DOHH2 (cell line): ENCODE measurements around the gene FSCN2.

Experiments used
- EZH2phosphoT487 ChIP-seq: fragments of 200-600 bp; sonication (generic); IDR thresholded peaks from 2 replicates; pipeline ENCODE4 v1.6.1; 2017; ENCODE audit warnings: borderline replicate concordance, mild to moderate bottlenecking, antibody characterized with exemption, low read length, moderate library complexity, mixed read lengths
- TF ChIP-seq, protein P1 (sequence below): fragments of 200-600 bp; sonication (generic); IDR thresholded peaks from one replicate; pipeline ENCODE4 v1.5.1; 2014; ENCODE audit warnings: antibody characterized with exemption, mild to moderate bottlenecking, low read depth, low read length; ENCODE audit not compliant: poor library complexity, severe bottlenecking

DNA sequence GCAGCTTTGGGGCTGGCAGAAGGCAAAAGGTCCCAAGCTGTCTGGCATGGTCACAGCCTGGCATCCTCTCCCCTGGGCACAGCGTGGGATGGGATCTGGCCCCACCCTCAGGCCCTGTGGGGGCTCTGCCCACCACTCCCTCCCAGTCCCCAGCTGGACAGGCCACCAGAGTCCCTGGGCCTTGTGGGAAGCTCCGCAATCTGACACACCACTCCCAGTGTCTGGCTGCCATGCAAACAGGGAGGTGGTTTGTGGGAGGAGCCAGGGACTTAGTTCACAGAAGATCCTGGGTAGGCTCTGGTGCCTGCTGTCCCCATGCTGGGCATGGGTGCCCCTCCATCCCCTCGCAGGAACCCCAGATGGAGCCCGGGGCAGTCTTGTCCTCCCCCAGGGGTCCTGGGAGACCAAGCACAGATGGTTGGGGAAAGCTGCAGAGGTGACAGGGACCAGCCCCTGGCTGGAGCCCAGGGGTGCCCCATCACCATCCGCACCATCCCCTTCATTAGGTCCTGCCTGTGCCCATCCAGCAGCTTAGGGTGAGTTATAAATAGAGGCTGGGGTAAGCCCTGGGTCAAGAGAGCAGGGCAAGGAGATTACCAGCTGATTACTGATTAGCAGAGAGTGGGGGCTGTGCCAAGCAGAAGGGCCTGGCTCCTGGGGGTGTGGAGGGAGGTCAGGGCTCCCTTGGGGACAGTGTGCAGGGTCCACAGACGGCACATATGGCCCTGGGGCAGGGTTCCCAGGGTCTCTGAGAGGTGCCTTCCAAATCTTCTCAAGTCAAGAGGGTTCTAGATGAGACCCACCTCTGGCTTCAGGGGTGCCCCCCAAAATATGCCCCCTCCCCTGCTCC is 6.2 kb downstream of the FSCN2 start:
- TF ChIP-seq, protein P1, sequence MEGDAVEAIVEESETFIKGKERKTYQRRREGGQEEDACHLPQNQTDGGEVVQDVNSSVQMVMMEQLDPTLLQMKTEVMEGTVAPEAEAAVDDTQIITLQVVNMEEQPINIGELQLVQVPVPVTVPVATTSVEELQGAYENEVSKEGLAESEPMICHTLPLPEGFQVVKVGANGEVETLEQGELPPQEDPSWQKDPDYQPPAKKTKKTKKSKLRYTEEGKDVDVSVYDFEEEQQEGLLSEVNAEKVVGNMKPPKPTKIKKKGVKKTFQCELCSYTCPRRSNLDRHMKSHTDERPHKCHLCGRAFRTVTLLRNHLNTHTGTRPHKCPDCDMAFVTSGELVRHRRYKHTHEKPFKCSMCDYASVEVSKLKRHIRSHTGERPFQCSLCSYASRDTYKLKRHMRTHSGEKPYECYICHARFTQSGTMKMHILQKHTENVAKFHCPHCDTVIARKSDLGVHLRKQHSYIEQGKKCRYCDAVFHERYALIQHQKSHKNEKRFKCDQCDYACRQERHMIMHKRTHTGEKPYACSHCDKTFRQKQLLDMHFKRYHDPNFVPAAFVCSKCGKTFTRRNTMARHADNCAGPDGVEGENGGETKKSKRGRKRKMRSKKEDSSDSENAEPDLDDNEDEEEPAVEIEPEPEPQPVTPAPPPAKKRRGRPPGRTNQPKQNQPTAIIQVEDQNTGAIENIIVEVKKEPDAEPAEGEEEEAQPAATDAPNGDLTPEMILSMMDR, result no peak
- TF ChIP-seq EZH2phosphoT487, result no peak
